GM06990 (cell line): ENCODE results near the gene C19orf33.

ENCODE experiments used
- DNase-seq: peaks from one replicate; pipeline ENCODE4 v3.0.0-alpha.2; 2011; ENCODE audit not compliant: insufficient read length; ENCODE audit errors: extremely low read depth
- H3K27me3 ChIP-seq: replicated peaks from 2 replicates; pipeline ENCODE4 v1.6.0; 2011; ENCODE audit warnings: low read length; ENCODE audit not compliant: control insufficient read depth, insufficient read depth
- H3K36me3 ChIP-seq: 2 replicates; pipeline ENCODE4 v1.5.1; 2011; ENCODE audit warnings: low read length; ENCODE audit not compliant: control insufficient read depth, insufficient read depth
- H3K4me3 ChIP-seq: replicated peaks from 2 replicates; pipeline ENCODE4 v1.5.1; 2011; ENCODE audit warnings: low read depth, mild to moderate bottlenecking, control low read depth, low read length
- CTCF ChIP-seq: IDR thresholded peaks from 2 replicates; pipeline ENCODE4 v1.5.1; 2011; ENCODE audit warnings: low read length, control low read depth, mild to moderate bottlenecking, inconsistent platforms; ENCODE audit not compliant: insufficient read depth, poor library complexity, severe bottlenecking

The C19orf33 gene

GRCh38 chr19:38290631-38291147 lies 13.4 kb upstream of the C19orf33 start:
- Histone ChIP-seq H3K4me3 (no peak overlapping the region), H3K27me3 (no peaks in the 10 kb centered on the region), H3K36me3 (no peaks in the 10 kb centered on the region)
- no peak for DNase-seq
- TF ChIP-seq CTCF = no peak

- Histone ChIP-seq H3K27me3 (no peaks in the 10 kb centered on the region), H3K4me3 (no peak overlapping the region), H3K36me3 (no peaks in the 10 kb centered on the region)
- no peak for TF ChIP-seq CTCF
- no peak for DNase-seq
Observed at GRCh38 chr19:38291855-38292254, 12.2 kb upstream of the C19orf33 start.

GRCh38 chr19:38293281-38293680 lies 10.8 kb upstream of the C19orf33 start:
- DNase-seq = no peak

GRCh38 chr19:38294090-38294489 lies 10.0 kb upstream of the C19orf33 start:
- no peak for DNase-seq
- TF ChIP-seq CTCF = no peak
- H3K36me3 ChIP-seq = no peaks in the 10 kb centered on the region
- H3K4me3 ChIP-seq = no peak overlapping the region
- H3K27me3 ChIP-seq = no peaks in the 10 kb centered on the region

More at GRCh38 chr19:38293281-38293680, 10.8 kb upstream of the C19orf33 start:
- TF ChIP-seq CTCF = no peak
- H3K27me3 ChIP-seq = no peaks in the 10 kb centered on the region
- H3K36me3 ChIP-seq = no peaks in the 10 kb centered on the region
- no peak overlapping the region for H3K4me3 ChIP-seq

- no peaks in the 10 kb centered on the region for H3K27me3 ChIP-seq
- TF ChIP-seq CTCF = no peak
- DNase-seq = no peak
- peaks cover 2% of the 10 kb centered on the region; the same call in 1 of the 2 replicates for H3K36me3 ChIP-seq
- no peak overlapping the region for H3K4me3 ChIP-seq
Observed at GRCh38 chr19:38298821-38299680, 5.0 kb upstream of the C19orf33 start.
